OCI-LY7 (cell line): ENCODE measurements around the gene NWD2. TPM values are rescaled to one million over a fixed set of nuclear protein-coding genes. Genes with fewer than 3 reads are reported as not detected.

Source experiments
- BruUV-seq: library from RNA; stranded (reverse); fragments of 400-500 nt; replicated peaks from 2 replicates; lab custom pipeline; 2021; lab: Mats Ljungman, UMichigan
- CTCF ChIA-PET: fragments of 300-600 bp; sonication (Branson Sonifier 250); formaldehyde crosslinking; loops from one replicate; lab custom pipeline; 2022; ENCODE audit warnings: antibody characterized with exemption; ENCODE audit not compliant: unreplicated experiment; lab: Charles Lee
- POLR2A ChIA-PET: fragments of 300-600 bp; sonication (Branson Sonifier 250); formaldehyde crosslinking; loops from one replicate; lab custom pipeline; 2022; ENCODE audit warnings: antibody characterized with exemption; lab: Charles Lee
- DNase-seq: peaks from one replicate; pipeline ENCODE4 v3.0.0-alpha.2; 2015; ENCODE audit warnings: low spot score
- H2AFZ ChIP-seq: fragments of 200-600 bp; sonication (generic), shearing (Covaris generic); 2 replicates; pipeline ENCODE4 v1.6.1; 2014; ENCODE audit warnings: mild to moderate bottlenecking, antibody characterized with exemption, low read length, moderate library complexity
- H3K27ac ChIP-seq: fragments of 200-600 bp; sonication (generic); 2 replicates; pipeline ENCODE4 v1.5.1; 2014; ENCODE audit warnings: mixed run types, low read depth, mild to moderate bottlenecking, moderate library complexity, low read length, inconsistent platforms; ENCODE audit not compliant: poor library complexity, severe bottlenecking
- H3K36me3 ChIP-seq: fragments of 200-600 bp; sonication (generic); 2 replicates; pipeline ENCODE4 v1.6.1; 2014; ENCODE audit warnings: mild to moderate bottlenecking, antibody characterized with exemption, low read length, moderate library complexity, mixed read lengths; ENCODE audit not compliant: insufficient read depth
- H3K4me1 ChIP-seq: fragments of 200-600 bp; sonication (generic); 2 replicates; pipeline ENCODE4 v1.5.1; 2014; ENCODE audit warnings: mild to moderate bottlenecking, low read length; ENCODE audit not compliant: insufficient read depth, poor library complexity, severe bottlenecking
- H3K4me2 ChIP-seq: fragments of 200-600 bp; sonication (generic); 2 replicates; pipeline ENCODE4 v1.6.1; 2014; ENCODE audit warnings: mild to moderate bottlenecking, low read length
- H3K4me3 ChIP-seq: fragments of 200-600 bp; sonication (generic); 2 replicates; pipeline ENCODE4 v1.5.1; 2014; ENCODE audit warnings: mild to moderate bottlenecking, low read depth, low read length; ENCODE audit not compliant: poor library complexity, severe bottlenecking
- H3K79me2 ChIP-seq: fragments of 200-600 bp; sonication (generic); 2 replicates; pipeline ENCODE4 v1.6.1; 2016; ENCODE audit warnings: low read depth, mild to moderate bottlenecking, low read length, moderate library complexity, mixed read lengths; ENCODE audit not compliant: insufficient read depth
- H3K9me2 ChIP-seq: fragments of 200-600 bp; sonication (generic); 2 replicates; pipeline ENCODE4 v1.6.1; 2016; ENCODE audit warnings: mild to moderate bottlenecking, low read length, mixed read lengths; ENCODE audit not compliant: insufficient read depth
- H3K9me3 ChIP-seq: fragments of 200-600 bp; sonication (generic); 2 replicates; pipeline ENCODE4 v1.6.1; 2014; ENCODE audit warnings: mild to moderate bottlenecking, mixed run types, low read length, mixed read lengths
- H4K20me1 ChIP-seq: fragments of 200-600 bp; sonication (generic); 2 replicates; pipeline ENCODE4 v1.6.1; 2014; ENCODE audit warnings: mild to moderate bottlenecking, antibody characterized with exemption, low read length, moderate library complexity, mixed read lengths; ENCODE audit not compliant: insufficient read depth
- CTCF ChIP-seq: fragments of 200-600 bp; sonication (generic); conservative IDR thresholded peaks from 2 replicates; pipeline ENCODE4 v1.5.1; 2014; ENCODE audit warnings: mild to moderate bottlenecking, antibody characterized with exemption, low read length, moderate library complexity, mixed read lengths
- EZH2phosphoT487 ChIP-seq: fragments of 200-600 bp; sonication (generic); IDR thresholded peaks from 2 replicates; pipeline ENCODE4 v1.6.1; 2018; ENCODE audit warnings: low read depth, borderline replicate concordance, mild to moderate bottlenecking, mixed run types, antibody characterized with exemption, low read length, moderate library complexity, mixed read lengths
- intact Hi-C: fragments of 100-400 bp; cut with micrococcal nuclease; formaldehyde crosslinking; loops from one replicate; pipeline ENCODE4 v1.10.0; 2022; ENCODE audit not compliant: unreplicated experiment
- total RNA-seq, 2 experiments: library from RNA; depleted of rRNA in 1 of 2; stranded (reverse); fragments of >200 nt in 1 of 2; shearing (Covaris generic) in 1 of 2; gene quantifications; 2 replicates each; pipeline ENCODE4 v1.2.3, GENCODE V29; 2014 to 2022

Gene NWD2
- total RNA-seq, 2 experiments from 2014 or later: not detected

DNA sequence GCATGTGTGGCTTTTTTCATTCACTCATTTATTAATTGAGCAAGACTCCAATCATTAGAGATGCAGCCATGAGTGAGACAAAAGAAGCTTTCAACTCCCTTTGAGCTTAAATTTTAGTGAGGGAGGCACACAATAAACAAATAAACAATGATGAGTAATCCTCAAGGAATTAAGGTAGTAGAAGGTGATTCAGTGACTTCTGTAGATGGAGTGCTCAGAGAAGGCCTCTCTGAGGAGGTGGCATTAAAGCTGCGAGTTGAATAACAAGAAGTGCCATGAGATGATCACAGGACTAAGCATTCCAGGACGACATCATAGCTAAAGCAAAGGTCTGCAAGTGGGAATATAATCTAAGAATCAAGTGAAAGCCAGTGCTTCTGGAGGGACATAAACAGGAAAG lies 77.6 kb downstream of the NWD2 start:
- TF ChIP-seq CTCF (no peak), EZH2phosphoT487 (no peak)
- H3K4me3 ChIP-seq: no peak overlapping the region
- H3K9me2 ChIP-seq: no peaks in the 10 kb centered on the region
- no peaks in the 10 kb centered on the region for H3K79me2 ChIP-seq
- H3K27ac ChIP-seq: no peak overlapping the region
- ChIA-PET POLR2A (interaction anchor here (0.5 to 1.1 kb wide), 2 partner anchors 25 to 260 kb away, joined by 3 to 4 read pairs; no protein-coding TSS in a partner anchor), CTCF (interaction anchor here (0.6 kb wide), 1 partner anchor 345 kb away, joined by 3 read pairs; no protein-coding TSS in a partner anchor)
- no peaks in the 10 kb centered on the region for H3K4me1 ChIP-seq
- no TSS peak for BruUV-seq
- H2AFZ ChIP-seq: no peak overlapping the region
- no peak for DNase-seq
- intact Hi-C loops: no loop called here
- no peaks in the 10 kb centered on the region for H4K20me1 ChIP-seq
- H3K4me2 ChIP-seq: no peak overlapping the region
- H3K36me3 ChIP-seq: no peaks in the 10 kb centered on the region
- no peaks in the 10 kb centered on the region for H3K9me3 ChIP-seq

DNA sequence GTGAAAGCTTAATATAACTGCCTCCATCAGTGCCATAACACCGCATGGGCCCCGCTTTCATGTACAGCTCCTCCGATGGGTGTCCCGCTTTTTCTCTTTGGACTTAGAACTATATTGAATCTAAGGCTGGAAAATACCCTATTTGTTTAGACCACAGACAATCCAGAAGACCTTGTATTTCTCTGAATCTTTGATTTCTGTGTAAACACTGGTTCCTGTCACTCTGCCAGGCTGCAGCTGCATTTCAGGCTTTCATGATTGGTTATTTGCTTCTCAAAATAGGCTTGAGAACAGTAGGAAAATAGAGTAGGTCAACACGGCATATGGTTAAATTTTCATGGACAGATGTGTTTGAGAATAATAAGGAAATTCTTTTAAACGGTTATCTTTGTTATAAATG lies 80.0 kb downstream of the NWD2 start:
- CTCF ChIA-PET: no interaction called here
- Histone ChIP-seq H3K4me1 (no peaks in the 10 kb centered on the region), H3K4me3 (no peak overlapping the region), H3K9me2 (no peaks in the 10 kb centered on the region), H3K9me3 (no peaks in the 10 kb centered on the region), H2AFZ (no peak overlapping the region), H3K4me2 (no peak overlapping the region), H3K36me3 (no peaks in the 10 kb centered on the region), H3K79me2 (no peaks in the 10 kb centered on the region), H3K27ac (no peak overlapping the region), H4K20me1 (no peaks in the 10 kb centered on the region)
- intact Hi-C loops: no loop called here
- POLR2A ChIA-PET: interaction anchor here (0.8 kb wide), 1 partner anchor 112 kb away, joined by 3 read pairs; no protein-coding TSS in a partner anchor
- BruUV-seq: no TSS peak
- no peak for DNase-seq
- TF ChIP-seq EZH2phosphoT487: no peak
- no peak for TF ChIP-seq CTCF

- TF ChIP-seq EZH2phosphoT487 (no peak), CTCF (no peak)
- Histone ChIP-seq H3K9me3 (no peaks in the 10 kb centered on the region), H3K4me1 (no peaks in the 10 kb centered on the region), H3K27ac (no peak overlapping the region), H2AFZ (no peak overlapping the region), H3K79me2 (no peaks in the 10 kb centered on the region), H3K4me2 (no peak overlapping the region), H4K20me1 (no peaks in the 10 kb centered on the region), H3K36me3 (no peaks in the 10 kb centered on the region), H3K4me3 (no peak overlapping the region), H3K9me2 (no peaks in the 10 kb centered on the region)
- POLR2A ChIA-PET: interaction anchor here (0.5 kb wide), 1 partner anchor 109 kb away, joined by 3 read pairs; no protein-coding TSS in a partner anchor
- BruUV-seq: no TSS peak
- CTCF ChIA-PET: no interaction called here
- intact Hi-C loops: no loop called here
- DNase-seq: no peak
Measured at GRCh38 chr4:37326852-37327251, 82.3 kb downstream of the NWD2 start.
